WTC11 (cell line): ENCODE results near the gene SPAG5. TPM values are rescaled to one million over a fixed set of nuclear protein-coding genes. Genes with fewer than 3 reads are reported as not detected.

Experiments used
- ATAC-seq: fragments of 200-7000 bp; cut with Tn5 transposase; 2 replicates; pipeline ENCODE4 v1.10.0; 2021; ENCODE audit warnings: mild to moderate bottlenecking, moderate library complexity
- CTCF ChIA-PET: fragments of 300-600 bp; sonication (Branson Sonifier 250); formaldehyde crosslinking; loops from one replicate; lab custom pipeline; 2021; ENCODE audit warnings: antibody characterized with exemption; lab: Charles Lee
- POLR2A ChIA-PET: fragments of 350-600 bp; sonication (Branson Sonifier 250); formaldehyde crosslinking; loops from one replicate; lab custom pipeline; 2021; ENCODE audit warnings: antibody characterized with exemption; lab: Charles Lee
- DNase-seq: peaks from one replicate; pipeline ENCODE4 v3.0.0; 2021; ENCODE audit warnings: low spot score
- H3K27ac Mint-ChIP-seq: 2 replicates; pipeline ENCODE4 v1.8.0; 2021; ENCODE audit warnings: mixed read lengths
- H3K27me3 Mint-ChIP-seq: 2 replicates; pipeline ENCODE4 v1.8.0; 2021; ENCODE audit warnings: low read depth, mild to moderate bottlenecking, moderate library complexity, mixed read lengths
- H3K36me3 Mint-ChIP-seq: 2 replicates; pipeline ENCODE4 v1.8.0; 2021; ENCODE audit warnings: mixed read lengths
- H3K4me1 Mint-ChIP-seq: 2 replicates; pipeline ENCODE4 v1.8.0; 2022; ENCODE audit warnings: mixed read lengths
- H3K4me3 Mint-ChIP-seq: 2 replicates; pipeline ENCODE4 v1.8.0; 2021; ENCODE audit warnings: mild to moderate bottlenecking, moderate library complexity, mixed read lengths
- H3K9me3 Mint-ChIP-seq: 2 replicates; pipeline ENCODE4 v1.8.0; 2021; ENCODE audit warnings: mixed read lengths
- AFF4 ChIP-seq: sonication (generic); formaldehyde crosslinking; IDR thresholded peaks from 2 replicates; pipeline ENCODE4 v1.8.1; 2023; ENCODE audit warnings: mild to moderate bottlenecking, missing genetic modification reagents, borderline replicate concordance
- ATF1 ChIP-seq: sonication (generic); formaldehyde crosslinking; IDR thresholded peaks from 2 replicates; pipeline ENCODE4 v1.8.1; 2023; ENCODE audit warnings: mild to moderate bottlenecking, moderate library complexity, missing genetic modification reagents
- CDX4 ChIP-seq: fragments of 250-450 bp; sonication (Bioruptor Pico); IDR thresholded peaks from 2 replicates; pipeline ENCODE4 v1.9.0; 2021; ENCODE audit warnings: moderate library complexity, mild to moderate bottlenecking, inconsistent platforms, borderline replicate concordance
- EMX1 ChIP-seq: fragments of 250-450 bp; sonication (Bioruptor Pico); IDR thresholded peaks from 2 replicates; pipeline ENCODE4 v1.8.0; 2021; ENCODE audit warnings: mild to moderate bottlenecking
- ESRRA ChIP-seq: sonication (generic); formaldehyde crosslinking; IDR thresholded peaks from 2 replicates; pipeline ENCODE4 v1.8.1; 2022; ENCODE audit warnings: mild to moderate bottlenecking, missing genetic modification reagents, borderline replicate concordance
- ETV6 ChIP-seq: sonication (generic); formaldehyde crosslinking; IDR thresholded peaks from 2 replicates; pipeline ENCODE4 v1.8.1; 2022; ENCODE audit warnings: mild to moderate bottlenecking, missing genetic modification reagents
- FOXJ3 ChIP-seq: sonication (generic); formaldehyde crosslinking; IDR thresholded peaks from 2 replicates; pipeline ENCODE4 v1.9.0; 2021; ENCODE audit warnings: missing genetic modification reagents, mild to moderate bottlenecking, borderline replicate concordance
- GRHL2 ChIP-seq: fragments of 250-450 bp; sonication (Bioruptor Pico); IDR thresholded peaks from 2 replicates; pipeline ENCODE4 v1.8.0; 2022; ENCODE audit warnings: mild to moderate bottlenecking, moderate library complexity; ENCODE audit not compliant: insufficient replicate concordance, severe bottlenecking
- GTF2I ChIP-seq: fragments of 250-450 bp; sonication (Bioruptor Pico); conservative IDR thresholded peaks from 2 replicates; pipeline ENCODE4 v1.4.0; 2021; ENCODE audit warnings: mild to moderate bottlenecking
- HMGXB4 ChIP-seq: sonication (generic); formaldehyde crosslinking; IDR thresholded peaks from 2 replicates; pipeline ENCODE4 v1.8.1; 2023; ENCODE audit warnings: mild to moderate bottlenecking, moderate library complexity, missing genetic modification reagents
- MLX ChIP-seq: sonication (generic); formaldehyde crosslinking; IDR thresholded peaks from 2 replicates; pipeline ENCODE4 v1.8.1; 2023; ENCODE audit warnings: mild to moderate bottlenecking, missing genetic modification reagents, moderate library complexity
- NR1H2 ChIP-seq: sonication (generic); formaldehyde crosslinking; IDR thresholded peaks from 2 replicates; pipeline ENCODE4 v1.9.0; 2021; ENCODE audit warnings: mild to moderate bottlenecking, moderate library complexity, missing genetic modification reagents
- NR3C1 ChIP-seq: sonication (generic); formaldehyde crosslinking; conservative IDR thresholded peaks from 2 replicates; pipeline ENCODE4 v1.8.1; 2023; ENCODE audit warnings: low read depth, mild to moderate bottlenecking, missing genetic modification reagents
- SP1 ChIP-seq: sonication (generic); formaldehyde crosslinking; conservative IDR thresholded peaks from 2 replicates; pipeline ENCODE4 v1.8.1; 2022; ENCODE audit warnings: missing genetic modification reagents
- STAT6 ChIP-seq: sonication (generic); formaldehyde crosslinking; conservative IDR thresholded peaks from 2 replicates; pipeline ENCODE4 v1.8.1; 2023; ENCODE audit warnings: mild to moderate bottlenecking, low read depth, missing genetic modification reagents, moderate library complexity
- ZMAT4 ChIP-seq: fragments of 250-450 bp; sonication (Bioruptor Pico); IDR thresholded peaks from 2 replicates; pipeline ENCODE4 v1.9.0; 2021; ENCODE audit warnings: mild to moderate bottlenecking
- ZNF232 ChIP-seq: sonication (generic); formaldehyde crosslinking; IDR thresholded peaks from 2 replicates; pipeline ENCODE4 v1.8.0; 2022; ENCODE audit warnings: mild to moderate bottlenecking, missing genetic modification reagents
- ZNF512 ChIP-seq: sonication (generic); formaldehyde crosslinking; IDR thresholded peaks from 2 replicates; pipeline ENCODE4 v1.8.1; 2022; ENCODE audit warnings: missing genetic modification reagents, borderline replicate concordance
- total RNA-seq: library from RNA; stranded (reverse); gene quantifications from 3 replicates; pipeline ENCODE4 v1.2.3, GENCODE V29; 2021

Gene SPAG5
- total RNA-seq, 1 experiment from 2014 or later: 146 TPM

- TF ChIP-seq ZMAT4 (no peak), ETV6 (CRISPR knock-in tag) (no peak), ZNF232 (no peak)
- TF ChIP-seq, all 79 proteins: peak for 0
These were observed 65.6 kb downstream of the SPAG5 start (continued) for GRCh38 chr17:28533091-28533807.

GRCh38 chr17:28532050-28532960 lies 66.5 kb downstream of the SPAG5 start:
- CTCF ChIA-PET: interaction anchor here (0.7 to 2.2 kb wide), 7 partner anchors 14 to 116 kb away, joined by 3 to 5 read pairs (median 4); no protein-coding TSS in a partner anchor
- H3K27me3 Mint-ChIP-seq: no peaks in the 10 kb centered on the region
- POLR2A ChIA-PET: no interaction called here
- DNase-seq: no peak
- no peak overlapping the region for H3K4me3 Mint-ChIP-seq
- TF ChIP-seq AFF4: no peak
- TF ChIP-seq ATF1 (CRISPR knock-in tag): no peak
- TF ChIP-seq NR1H2 (CRISPR knock-in tag): no peak
- TF ChIP-seq GRHL2 (CRISPR knock-in tag): no peak
- TF ChIP-seq MLX (CRISPR knock-in tag): no peak
- TF ChIP-seq ESRRA: no peak
- TF ChIP-seq SP1 (CRISPR knock-in tag): no peak
- TF ChIP-seq NR3C1 (CRISPR knock-in tag): no peak
- TF ChIP-seq EMX1 (CRISPR knock-in tag): no peak
- no peak for TF ChIP-seq GTF2I (CRISPR knock-in tag)
- no peak for TF ChIP-seq STAT6 (CRISPR knock-in tag)
- no peak for TF ChIP-seq ZNF512
- no peak for TF ChIP-seq CDX4 (CRISPR knock-in tag)
- no peak for TF ChIP-seq FOXJ3 (CRISPR knock-in tag)
- TF ChIP-seq HMGXB4 (CRISPR knock-in tag): no peak
- TF ChIP-seq, all 79 proteins: peak for 0
- Mint-ChIP-seq H3K27ac (no peak overlapping the region), H3K4me1 (no peaks in the 10 kb centered on the region), H3K36me3 (no peaks in the 10 kb centered on the region), H3K9me3 (no peaks in the 10 kb centered on the region)
- ATAC-seq: no peak
